ENCODE results near the gene YPEL1. TPM values are rescaled to one million over a fixed set of nuclear protein-coding genes. Genes with fewer than 3 reads are reported as not detected.
A peak's percentile ranks its signal among the peaks of the same experiment; 100 is the strongest.

The YPEL1 gene
- total RNA-seq, 1 donor from 2014 or later = 19.5 TPM

DNA sequence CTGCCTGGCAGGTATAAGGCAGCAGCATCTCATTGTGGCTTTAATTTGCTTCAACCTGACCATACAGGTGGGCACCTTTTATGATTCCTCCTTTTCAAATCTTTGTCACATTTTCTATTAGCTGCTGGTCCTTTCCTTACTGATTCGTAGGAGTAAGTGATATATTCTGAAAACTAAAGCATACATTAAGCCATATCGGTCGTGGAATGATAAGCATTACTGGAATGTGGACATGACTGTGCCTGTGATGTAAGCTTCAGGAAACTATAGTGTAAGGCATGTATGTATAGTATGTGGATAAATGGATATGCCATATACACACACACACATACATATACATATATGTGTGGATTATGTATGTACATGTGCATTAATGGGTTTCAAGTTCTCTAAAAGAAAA lies 20.8 kb downstream of the YPEL1 start:
- Mint-ChIP-seq H3K4me3 (no peak overlapping the region), H3K27ac (ENCODE audit: unreplicated experiment) (no peak overlapping the region), H3K4me1 (peaks cover 19% of the 10 kb centered on the region), H3K9me3 (no peaks in the 10 kb centered on the region), H3K36me3 (ENCODE audit: low read depth) (peaks cover 6% of the 10 kb centered on the region), H3K27me3 (ENCODE audit: low read depth) (no peaks in the 10 kb centered on the region)
- DNase-seq (ENCODE audit: low read depth, low spot score) = no peak
- TF ChIP-seq, protein P1, sequence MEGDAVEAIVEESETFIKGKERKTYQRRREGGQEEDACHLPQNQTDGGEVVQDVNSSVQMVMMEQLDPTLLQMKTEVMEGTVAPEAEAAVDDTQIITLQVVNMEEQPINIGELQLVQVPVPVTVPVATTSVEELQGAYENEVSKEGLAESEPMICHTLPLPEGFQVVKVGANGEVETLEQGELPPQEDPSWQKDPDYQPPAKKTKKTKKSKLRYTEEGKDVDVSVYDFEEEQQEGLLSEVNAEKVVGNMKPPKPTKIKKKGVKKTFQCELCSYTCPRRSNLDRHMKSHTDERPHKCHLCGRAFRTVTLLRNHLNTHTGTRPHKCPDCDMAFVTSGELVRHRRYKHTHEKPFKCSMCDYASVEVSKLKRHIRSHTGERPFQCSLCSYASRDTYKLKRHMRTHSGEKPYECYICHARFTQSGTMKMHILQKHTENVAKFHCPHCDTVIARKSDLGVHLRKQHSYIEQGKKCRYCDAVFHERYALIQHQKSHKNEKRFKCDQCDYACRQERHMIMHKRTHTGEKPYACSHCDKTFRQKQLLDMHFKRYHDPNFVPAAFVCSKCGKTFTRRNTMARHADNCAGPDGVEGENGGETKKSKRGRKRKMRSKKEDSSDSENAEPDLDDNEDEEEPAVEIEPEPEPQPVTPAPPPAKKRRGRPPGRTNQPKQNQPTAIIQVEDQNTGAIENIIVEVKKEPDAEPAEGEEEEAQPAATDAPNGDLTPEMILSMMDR (conservative IDR thresholded peaks at IDR 0.05) = no peak

DNA sequence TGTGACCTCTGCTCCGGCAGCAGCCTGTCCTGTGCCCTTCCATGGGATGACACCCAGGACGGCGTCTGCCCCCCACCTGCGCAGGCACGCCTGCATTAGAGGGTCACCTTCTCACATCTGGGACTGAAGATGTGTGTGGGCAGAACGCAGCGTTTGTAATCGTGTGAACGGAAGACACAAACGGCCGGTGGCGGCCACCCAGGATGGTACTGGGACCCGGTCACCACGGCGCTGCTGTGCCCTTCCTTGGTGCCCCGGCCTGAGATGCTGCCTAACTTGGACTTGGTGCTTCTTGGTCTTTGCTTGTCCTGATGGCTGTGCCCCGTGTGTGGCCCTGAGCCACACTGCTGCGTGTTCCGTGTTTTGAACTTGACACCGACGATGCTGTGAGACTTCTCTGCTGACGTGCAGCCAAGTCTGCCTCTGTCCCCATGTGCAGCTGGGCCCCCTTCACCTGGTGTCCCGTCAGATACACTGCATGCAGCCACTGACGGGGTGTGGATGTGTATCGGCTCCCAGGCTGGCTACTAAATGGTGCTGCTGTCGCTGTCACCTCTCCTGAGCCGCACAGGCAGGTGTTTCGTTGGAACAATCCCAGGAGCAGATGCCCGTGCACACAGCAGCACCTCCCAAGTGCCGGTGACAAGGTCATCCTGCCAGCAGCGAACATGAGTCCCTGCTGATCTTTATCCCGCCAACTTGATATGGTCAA lies 21.4 kb downstream of the YPEL1 start:
- H3K27ac Mint-ChIP-seq (ENCODE audit: unreplicated experiment) = no peak overlapping the region
- DNase-seq (ENCODE audit: low read depth, low spot score) = no peak
- H3K4me1 Mint-ChIP-seq = peaks cover 19% of the 10 kb centered on the region
- H3K27me3 Mint-ChIP-seq (ENCODE audit: low read depth) = no peaks in the 10 kb centered on the region
- no peaks in the 10 kb centered on the region for H3K9me3 Mint-ChIP-seq
- peaks cover 8% of the 10 kb centered on the region for H3K36me3 Mint-ChIP-seq (ENCODE audit: low read depth)
- H3K4me3 Mint-ChIP-seq = no peak overlapping the region
- TF ChIP-seq, protein P1 (conservative IDR thresholded peaks at IDR 0.05) = no peak

DNA sequence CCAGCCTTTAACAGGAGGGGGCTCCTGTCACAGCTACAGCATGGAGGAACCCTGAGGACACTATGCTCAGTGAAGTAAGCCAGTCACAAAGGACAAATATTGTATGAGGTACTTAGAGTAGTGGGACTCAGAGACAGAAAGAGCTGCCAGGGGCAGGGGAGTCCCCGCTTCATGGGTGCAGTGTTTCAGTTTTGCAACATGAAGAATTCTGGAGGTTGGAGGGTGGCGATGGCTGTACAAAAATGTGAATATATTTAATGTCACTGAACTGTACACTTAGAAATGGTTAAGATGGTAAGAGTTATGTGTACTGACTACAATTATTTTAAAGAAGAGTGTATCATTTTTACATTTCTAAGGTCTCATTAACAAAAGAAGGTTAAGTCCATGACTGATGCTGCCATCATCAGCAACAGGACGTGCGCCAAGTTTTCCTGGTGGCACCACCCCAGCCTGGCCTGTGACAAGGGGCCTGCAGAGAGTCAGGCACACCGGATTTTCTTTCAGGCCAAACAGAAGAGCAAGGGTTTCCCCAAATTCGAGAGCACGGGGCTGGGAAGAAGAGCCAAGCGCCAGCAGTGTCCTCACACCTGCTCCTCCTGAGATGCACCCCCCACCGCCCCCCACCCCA lies 22.1 kb downstream of the YPEL1 start:
- Mint-ChIP-seq H3K9me3 (no peaks in the 10 kb centered on the region), H3K36me3 (ENCODE audit: low read depth) (peaks cover 8% of the 10 kb centered on the region), H3K4me3 (no peak overlapping the region), H3K27ac (ENCODE audit: unreplicated experiment) (no peak overlapping the region), H3K27me3 (ENCODE audit: low read depth) (no peaks in the 10 kb centered on the region), H3K4me1 (peaks cover 19% of the 10 kb centered on the region)
- TF ChIP-seq, protein P1 (conservative IDR thresholded peaks at IDR 0.05) = no peak
- DNase-seq (ENCODE audit: low read depth, low spot score) = no peak

DNA sequence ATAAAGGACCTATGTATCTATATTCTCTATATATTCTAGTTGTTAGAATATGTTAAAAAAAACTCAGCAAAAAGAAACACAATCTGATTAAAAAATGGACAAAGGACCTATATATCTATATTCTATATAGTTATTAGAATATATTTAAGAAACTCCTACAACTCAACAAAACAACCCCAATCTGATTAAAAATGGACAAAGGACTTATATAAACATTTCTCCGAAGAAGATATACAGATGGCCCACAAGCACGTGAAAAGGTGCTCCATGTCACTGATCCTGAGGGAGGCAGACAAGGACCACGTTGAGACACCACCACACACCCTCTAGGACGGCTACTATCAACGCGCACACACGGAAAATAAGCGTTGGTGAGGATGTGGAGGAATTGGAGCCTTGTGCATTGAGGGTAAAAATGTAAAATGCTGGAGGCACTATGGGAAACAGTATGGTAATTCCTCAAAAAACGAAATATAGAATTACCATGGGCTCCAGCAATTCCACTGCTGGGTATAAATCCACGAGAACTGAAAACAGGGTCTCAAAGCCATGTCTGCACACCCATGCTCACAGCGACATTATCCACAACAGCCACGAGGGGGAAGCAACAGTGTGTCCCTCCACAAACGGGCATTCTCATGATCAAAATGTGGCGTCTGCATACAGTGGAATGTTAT lies 22.7 kb downstream of the YPEL1 start:
- H3K4me1 Mint-ChIP-seq = peaks cover 19% of the 10 kb centered on the region
- no peak overlapping the region for H3K4me3 Mint-ChIP-seq
- peaks cover 8% of the 10 kb centered on the region for H3K36me3 Mint-ChIP-seq (ENCODE audit: low read depth)
- TF ChIP-seq, protein P1 (conservative IDR thresholded peaks at IDR 0.05) = peak; percentile 69
- no peaks in the 10 kb centered on the region for H3K27me3 Mint-ChIP-seq (ENCODE audit: low read depth)
- H3K27ac Mint-ChIP-seq (ENCODE audit: unreplicated experiment) = no peak overlapping the region
- peak; percentile 43 for DNase-seq (ENCODE audit: low read depth, low spot score)
- no peaks in the 10 kb centered on the region for H3K9me3 Mint-ChIP-seq

DNA sequence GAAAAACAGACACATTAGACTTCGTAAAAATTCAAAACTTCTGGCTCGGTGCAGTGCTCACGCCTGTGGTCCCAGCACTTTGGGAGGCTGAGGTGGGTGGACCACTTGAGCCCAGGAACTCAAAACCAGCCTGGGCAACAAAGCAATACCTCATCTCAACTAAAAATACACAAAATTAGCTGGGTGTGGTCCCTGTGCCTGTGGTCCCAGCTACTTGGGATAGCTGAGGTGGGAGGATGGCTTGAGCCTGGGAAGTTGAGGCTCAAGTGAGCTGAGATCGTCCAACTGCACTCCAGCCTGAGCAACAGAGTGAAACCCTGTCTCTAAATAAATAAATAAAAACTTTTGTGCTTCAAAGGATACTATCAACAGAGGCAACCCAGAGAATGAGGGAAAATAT lies 23.7 kb downstream of the YPEL1 start:
- Mint-ChIP-seq H3K27ac (ENCODE audit: unreplicated experiment) (no peak overlapping the region), H3K4me3 (no peak overlapping the region), H3K27me3 (ENCODE audit: low read depth) (no peaks in the 10 kb centered on the region), H3K36me3 (ENCODE audit: low read depth) (peaks cover 8% of the 10 kb centered on the region), H3K4me1 (peaks cover 19% of the 10 kb centered on the region), H3K9me3 (no peaks in the 10 kb centered on the region)
- no peak for DNase-seq (ENCODE audit: low read depth, low spot score)
- TF ChIP-seq, protein P1 (conservative IDR thresholded peaks at IDR 0.05) = no peak

Measured in neural crest cell (in vitro differentiated cells).